Measurements from ENCODE around the gene ZNF562. TPM values are rescaled to one million over a fixed set of nuclear protein-coding genes. Genes with fewer than 3 reads are reported as not detected.

Gene ZNF562
- total RNA-seq, 1 experiment from 2014 or later = 29.5 TPM

DNA sequence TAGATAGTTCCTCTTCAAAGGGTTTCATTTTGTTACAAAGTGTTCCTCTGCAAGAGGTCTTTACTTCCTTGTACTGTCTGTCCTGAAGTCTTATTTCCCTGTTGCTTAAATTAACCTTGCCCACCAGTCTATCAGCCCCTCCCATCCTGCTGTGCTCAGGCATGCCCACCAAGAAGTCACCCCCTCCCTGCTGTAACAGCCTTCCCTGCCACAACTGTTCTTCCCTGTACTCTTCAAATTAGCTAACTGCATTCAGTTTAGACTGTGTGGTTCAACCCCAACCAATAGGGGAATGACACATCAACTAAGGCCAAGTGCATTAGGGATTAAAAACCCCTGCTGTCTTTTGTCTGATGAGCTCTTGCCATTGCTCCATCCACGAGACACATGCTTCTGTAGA, 34.4 kb upstream of the ZNF562 start:
- no peaks in the 10 kb centered on the region; the same call in 1 of the 2 replicates for H3K9me3 ChIP-seq (ENCODE audit: control insufficient read depth, insufficient read depth, low read depth, low read length)
- ATAC-seq = no peak
- in situ Hi-C loops (cut with HindIII; ENCODE audit: low pct_unique_long_range_greater_than_20kb, low sequenced_read_pairs) (no loop called here), intact Hi-C loops (cut with micrococcal nuclease; ENCODE audit: unreplicated experiment) (no loop called here)
- ChIA-PET POLR2A (no interaction called here), CTCF (no interaction called here)
- no peaks in the 10 kb centered on the region for H3K4me1 ChIP-seq (ENCODE audit: control insufficient read depth, insufficient read depth, low read length)
- TF ChIP-seq TCF7L2 (IDR thresholded peaks at IDR 0.05; ENCODE audit: low read depth, low read length) (no peak), POLR2AphosphoS5 (IDR thresholded peaks at IDR 0.05; ENCODE audit: low read depth, low read length) (no peak)
- TF ChIP-seq, protein P1, sequence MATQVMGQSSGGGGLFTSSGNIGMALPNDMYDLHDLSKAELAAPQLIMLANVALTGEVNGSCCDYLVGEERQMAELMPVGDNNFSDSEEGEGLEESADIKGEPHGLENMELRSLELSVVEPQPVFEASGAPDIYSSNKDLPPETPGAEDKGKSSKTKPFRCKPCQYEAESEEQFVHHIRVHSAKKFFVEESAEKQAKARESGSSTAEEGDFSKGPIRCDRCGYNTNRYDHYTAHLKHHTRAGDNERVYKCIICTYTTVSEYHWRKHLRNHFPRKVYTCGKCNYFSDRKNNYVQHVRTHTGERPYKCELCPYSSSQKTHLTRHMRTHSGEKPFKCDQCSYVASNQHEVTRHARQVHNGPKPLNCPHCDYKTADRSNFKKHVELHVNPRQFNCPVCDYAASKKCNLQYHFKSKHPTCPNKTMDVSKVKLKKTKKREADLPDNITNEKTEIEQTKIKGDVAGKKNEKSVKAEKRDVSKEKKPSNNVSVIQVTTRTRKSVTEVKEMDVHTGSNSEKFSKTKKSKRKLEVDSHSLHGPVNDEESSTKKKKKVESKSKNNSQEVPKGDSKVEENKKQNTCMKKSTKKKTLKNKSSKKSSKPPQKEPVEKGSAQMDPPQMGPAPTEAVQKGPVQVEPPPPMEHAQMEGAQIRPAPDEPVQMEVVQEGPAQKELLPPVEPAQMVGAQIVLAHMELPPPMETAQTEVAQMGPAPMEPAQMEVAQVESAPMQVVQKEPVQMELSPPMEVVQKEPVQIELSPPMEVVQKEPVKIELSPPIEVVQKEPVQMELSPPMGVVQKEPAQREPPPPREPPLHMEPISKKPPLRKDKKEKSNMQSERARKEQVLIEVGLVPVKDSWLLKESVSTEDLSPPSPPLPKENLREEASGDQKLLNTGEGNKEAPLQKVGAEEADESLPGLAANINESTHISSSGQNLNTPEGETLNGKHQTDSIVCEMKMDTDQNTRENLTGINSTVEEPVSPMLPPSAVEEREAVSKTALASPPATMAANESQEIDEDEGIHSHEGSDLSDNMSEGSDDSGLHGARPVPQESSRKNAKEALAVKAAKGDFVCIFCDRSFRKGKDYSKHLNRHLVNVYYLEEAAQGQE (IDR thresholded peaks at IDR 0.05; ENCODE audit: insufficient read depth in 1 of 2, low read depth in 2 of 2, low read length in 1 of 2) = no peak
- H3K4me3 ChIP-seq (ENCODE audit: low read depth in 2 of 2, low read length in 2 of 2) = no peak overlapping the region
- no TSS peak for BruUV-seq (replicated peaks)
- no peak for DNase-seq (ENCODE audit: low read depth, low spot score)
- H3K27ac ChIP-seq (ENCODE audit: low read length) = no peak overlapping the region
- H3K27me3 ChIP-seq (ENCODE audit: control insufficient read depth, insufficient read depth, low read length) = no peaks in the 10 kb centered on the region
- H3K36me3 ChIP-seq (ENCODE audit: control insufficient read depth, insufficient read depth, low read length) = no peaks in the 10 kb centered on the region

DNA sequence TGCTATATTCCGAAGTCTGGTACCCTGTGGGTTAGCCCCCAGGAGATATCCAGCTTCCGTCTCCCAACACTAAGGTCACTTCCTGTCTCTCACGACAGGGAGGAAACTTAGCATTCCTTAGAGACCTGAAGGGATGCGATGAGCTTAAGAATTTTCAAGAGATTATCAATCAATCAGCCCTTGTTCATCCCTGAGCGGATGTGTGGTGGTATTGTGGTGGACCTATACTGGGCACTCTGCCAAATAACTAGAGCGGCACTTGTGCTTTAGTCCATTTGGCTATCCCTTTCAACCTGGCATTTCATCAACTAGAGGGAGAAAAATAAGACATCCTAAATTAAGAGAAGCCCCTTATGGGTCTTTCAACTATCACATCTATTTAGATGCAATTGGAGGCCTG, 30.9 kb upstream of the ZNF562 start:
- H3K9me3 ChIP-seq (ENCODE audit: control insufficient read depth, insufficient read depth, low read depth, low read length) = no peaks in the 10 kb centered on the region
- no peaks in the 10 kb centered on the region for H3K4me1 ChIP-seq (ENCODE audit: control insufficient read depth, insufficient read depth, low read length)
- ATAC-seq (no peak), DNase-seq (ENCODE audit: low read depth, low spot score) (no peak)
- CTCF ChIA-PET = no interaction called here
- intact Hi-C loops (cut with micrococcal nuclease; ENCODE audit: unreplicated experiment) (no loop called here), in situ Hi-C loops (cut with HindIII; ENCODE audit: low pct_unique_long_range_greater_than_20kb, low sequenced_read_pairs) (no loop called here)
- no peaks in the 10 kb centered on the region for H3K27me3 ChIP-seq (ENCODE audit: control insufficient read depth, insufficient read depth, low read length)
- H3K27ac ChIP-seq (ENCODE audit: low read length) = no peak overlapping the region
- TF ChIP-seq SIN3A (IDR thresholded peaks at IDR 0.05; ENCODE audit: borderline replicate concordance, insufficient read depth, low read depth, low read length) = no peak
- TF ChIP-seq, protein P2, sequence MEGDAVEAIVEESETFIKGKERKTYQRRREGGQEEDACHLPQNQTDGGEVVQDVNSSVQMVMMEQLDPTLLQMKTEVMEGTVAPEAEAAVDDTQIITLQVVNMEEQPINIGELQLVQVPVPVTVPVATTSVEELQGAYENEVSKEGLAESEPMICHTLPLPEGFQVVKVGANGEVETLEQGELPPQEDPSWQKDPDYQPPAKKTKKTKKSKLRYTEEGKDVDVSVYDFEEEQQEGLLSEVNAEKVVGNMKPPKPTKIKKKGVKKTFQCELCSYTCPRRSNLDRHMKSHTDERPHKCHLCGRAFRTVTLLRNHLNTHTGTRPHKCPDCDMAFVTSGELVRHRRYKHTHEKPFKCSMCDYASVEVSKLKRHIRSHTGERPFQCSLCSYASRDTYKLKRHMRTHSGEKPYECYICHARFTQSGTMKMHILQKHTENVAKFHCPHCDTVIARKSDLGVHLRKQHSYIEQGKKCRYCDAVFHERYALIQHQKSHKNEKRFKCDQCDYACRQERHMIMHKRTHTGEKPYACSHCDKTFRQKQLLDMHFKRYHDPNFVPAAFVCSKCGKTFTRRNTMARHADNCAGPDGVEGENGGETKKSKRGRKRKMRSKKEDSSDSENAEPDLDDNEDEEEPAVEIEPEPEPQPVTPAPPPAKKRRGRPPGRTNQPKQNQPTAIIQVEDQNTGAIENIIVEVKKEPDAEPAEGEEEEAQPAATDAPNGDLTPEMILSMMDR (IDR thresholded peaks at IDR 0.05) = no peak
- TF ChIP-seq, protein P1 (IDR thresholded peaks at IDR 0.05; ENCODE audit: insufficient read depth in 1 of 2, low read depth in 2 of 2, low read length in 1 of 2) = no peak
- no peak for TF ChIP-seq POLR2AphosphoS5 (IDR thresholded peaks at IDR 0.05; ENCODE audit: low read depth, low read length)
- no peak for TF ChIP-seq TCF7L2 (IDR thresholded peaks at IDR 0.05; ENCODE audit: low read depth, low read length)
- H3K36me3 ChIP-seq (ENCODE audit: control insufficient read depth, insufficient read depth, low read length) = no peaks in the 10 kb centered on the region
- no TSS peak for BruUV-seq (replicated peaks)
- POLR2A ChIA-PET = no interaction called here
- no peak overlapping the region for H3K4me3 ChIP-seq (ENCODE audit: low read depth in 2 of 2, low read length in 2 of 2)

Data from Panc1 (cell line).